WTC11 (cell line): ENCODE measurements around the gene SCO2. TPM values are rescaled to one million over a fixed set of nuclear protein-coding genes. Genes with fewer than 3 reads are reported as not detected.

Experiments
- ATF1 ChIP-seq: sonication (generic); formaldehyde crosslinking; IDR thresholded peaks from 2 replicates; pipeline ENCODE4 v1.8.1; 2023; ENCODE audit warnings: mild to moderate bottlenecking, moderate library complexity, missing genetic modification reagents
- ATF6 ChIP-seq: sonication (generic); formaldehyde crosslinking; IDR thresholded peaks from 2 replicates; pipeline ENCODE4 v1.8.1; 2023; ENCODE audit warnings: mild to moderate bottlenecking, missing genetic modification reagents
- CBFB ChIP-seq: sonication (generic); formaldehyde crosslinking; IDR thresholded peaks from 2 replicates; pipeline ENCODE4 v1.8.1; 2022; ENCODE audit warnings: mild to moderate bottlenecking, low read depth, missing genetic modification reagents
- CDX4 ChIP-seq: fragments of 250-450 bp; sonication (Bioruptor Pico); IDR thresholded peaks from 2 replicates; pipeline ENCODE4 v1.9.0; 2021; ENCODE audit warnings: moderate library complexity, mild to moderate bottlenecking, inconsistent platforms, borderline replicate concordance
- CREB1 ChIP-seq: sonication (generic); formaldehyde crosslinking; IDR thresholded peaks from 2 replicates; pipeline ENCODE4 v1.8.0; 2023; ENCODE audit warnings: mild to moderate bottlenecking, missing genetic modification reagents
- E2F5 ChIP-seq: sonication (generic); formaldehyde crosslinking; IDR thresholded peaks from 2 replicates; pipeline ENCODE4 v1.8.1; 2022; ENCODE audit warnings: mild to moderate bottlenecking, moderate library complexity, missing genetic modification reagents
- EMX1 ChIP-seq: fragments of 250-450 bp; sonication (Bioruptor Pico); IDR thresholded peaks from 2 replicates; pipeline ENCODE4 v1.8.0; 2021; ENCODE audit warnings: mild to moderate bottlenecking
- FOXP1 ChIP-seq: sonication (generic); formaldehyde crosslinking; IDR thresholded peaks from 2 replicates; pipeline ENCODE4 v1.8.0; 2022; ENCODE audit warnings: missing genetic modification reagents, mild to moderate bottlenecking, moderate library complexity, borderline replicate concordance
- HMGA2 ChIP-seq: fragments of 250-450 bp; sonication (Bioruptor Pico); IDR thresholded peaks from 2 replicates; pipeline ENCODE4 v1.4.0; 2021; ENCODE audit warnings: mild to moderate bottlenecking, moderate library complexity
- HMGXB4 ChIP-seq: sonication (generic); formaldehyde crosslinking; IDR thresholded peaks from 2 replicates; pipeline ENCODE4 v1.8.1; 2023; ENCODE audit warnings: mild to moderate bottlenecking, moderate library complexity, missing genetic modification reagents
- MAX ChIP-seq: sonication (generic); formaldehyde crosslinking; IDR thresholded peaks from 2 replicates; pipeline ENCODE4 v1.8.0; 2022; ENCODE audit warnings: mild to moderate bottlenecking, missing genetic modification reagents
- MXD4 ChIP-seq: fragments of 250-450 bp; sonication (Bioruptor Pico); IDR thresholded peaks from 2 replicates; pipeline ENCODE4 v1.8.0; 2021; ENCODE audit warnings: mild to moderate bottlenecking, moderate library complexity, borderline replicate concordance
- NFATC4 ChIP-seq: fragments of 250-450 bp; sonication (Bioruptor Pico); IDR thresholded peaks from 2 replicates; pipeline ENCODE4 v1.9.0; 2021; ENCODE audit warnings: mild to moderate bottlenecking
- RORB ChIP-seq: fragments of 250-450 bp; sonication (Bioruptor Pico); IDR thresholded peaks from 2 replicates; pipeline ENCODE4 v1.9.0; 2021; ENCODE audit warnings: mild to moderate bottlenecking
- TCF7 ChIP-seq: sonication (generic); formaldehyde crosslinking; IDR thresholded peaks from 2 replicates; pipeline ENCODE4 v1.8.0; 2022; ENCODE audit warnings: mild to moderate bottlenecking, low read depth, missing genetic modification reagents, moderate library complexity
- TEAD4 ChIP-seq: sonication (generic); formaldehyde crosslinking; IDR thresholded peaks from 2 replicates; pipeline ENCODE4 v1.8.0; 2022; ENCODE audit warnings: mild to moderate bottlenecking, missing genetic modification reagents
- TP53 ChIP-seq: sonication (generic); formaldehyde crosslinking; IDR thresholded peaks from 2 replicates; pipeline ENCODE4 v1.8.1; 2023; ENCODE audit warnings: mild to moderate bottlenecking, missing genetic modification reagents
- USF1 ChIP-seq: sonication (generic); formaldehyde crosslinking; IDR thresholded peaks from 2 replicates; pipeline ENCODE4 v1.8.0; 2022; ENCODE audit warnings: mild to moderate bottlenecking, missing genetic modification reagents
- ZNF281 ChIP-seq: sonication (generic); formaldehyde crosslinking; IDR thresholded peaks from 2 replicates; pipeline ENCODE4 v1.8.0; 2023; ENCODE audit warnings: mild to moderate bottlenecking, missing genetic modification reagents
- ZNF532 ChIP-seq: fragments of 250-450 bp; sonication (Bioruptor Pico); IDR thresholded peaks from 2 replicates; pipeline ENCODE4 v1.9.0; 2021; ENCODE audit warnings: mild to moderate bottlenecking, borderline replicate concordance
- ZNF671 ChIP-seq: fragments of 250-450 bp; sonication (Bioruptor Pico); IDR thresholded peaks from 2 replicates; pipeline ENCODE4 v1.8.0; 2021; ENCODE audit warnings: mild to moderate bottlenecking
- total RNA-seq: library from RNA; stranded (reverse); gene quantifications from 3 replicates; pipeline ENCODE4 v1.2.3, GENCODE V29; 2021

Gene SCO2
- total RNA-seq, 1 experiment from 2014 or later: not detected

GRCh38 chr22:50562523-50563412 lies 37.4 kb upstream of the SCO2 start, which contains the start of gene SYCE3 (continued):
- TF ChIP-seq HMGXB4 (CRISPR knock-in tag) (peak; percentile 58), FOXP1 (no peak), ZNF671 (no peak), NFATC4 (CRISPR knock-in tag) (no peak), EMX1 (CRISPR knock-in tag) (no peak), MAX (CRISPR knock-in tag) (peak; percentile 53; the same call in 1 of the 2 replicates), TCF7 (CRISPR knock-in tag) (no peak), CREB1 (CRISPR knock-in tag) (no peak), MXD4 (CRISPR knock-in tag) (no peak), E2F5 (CRISPR knock-in tag) (peak; percentile 49; the same call in 1 of the 2 replicates), ATF1 (CRISPR knock-in tag) (no peak), ZNF281 (CRISPR knock-in tag) (no peak), RORB (CRISPR knock-in tag) (no peak), CDX4 (CRISPR knock-in tag) (no peak), TP53 (CRISPR knock-in tag) (no peak), ZNF532 (CRISPR knock-in tag) (no peak), TEAD4 (CRISPR knock-in tag) (no peak), USF1 (CRISPR knock-in tag) (no peak), ATF6 (CRISPR knock-in tag) (no peak), CBFB (CRISPR knock-in tag) (no peak), HMGA2 (CRISPR knock-in tag) (no peak)
